GM19240 (cell line): ENCODE measurements around the gene MYOM1.

ENCODE experiments used
- DNase-seq: peaks from one replicate; pipeline ENCODE4 v3.0.0; 2011; ENCODE audit warnings: low spot score; ENCODE audit not compliant: insufficient read length

The MYOM1 gene

DNA sequence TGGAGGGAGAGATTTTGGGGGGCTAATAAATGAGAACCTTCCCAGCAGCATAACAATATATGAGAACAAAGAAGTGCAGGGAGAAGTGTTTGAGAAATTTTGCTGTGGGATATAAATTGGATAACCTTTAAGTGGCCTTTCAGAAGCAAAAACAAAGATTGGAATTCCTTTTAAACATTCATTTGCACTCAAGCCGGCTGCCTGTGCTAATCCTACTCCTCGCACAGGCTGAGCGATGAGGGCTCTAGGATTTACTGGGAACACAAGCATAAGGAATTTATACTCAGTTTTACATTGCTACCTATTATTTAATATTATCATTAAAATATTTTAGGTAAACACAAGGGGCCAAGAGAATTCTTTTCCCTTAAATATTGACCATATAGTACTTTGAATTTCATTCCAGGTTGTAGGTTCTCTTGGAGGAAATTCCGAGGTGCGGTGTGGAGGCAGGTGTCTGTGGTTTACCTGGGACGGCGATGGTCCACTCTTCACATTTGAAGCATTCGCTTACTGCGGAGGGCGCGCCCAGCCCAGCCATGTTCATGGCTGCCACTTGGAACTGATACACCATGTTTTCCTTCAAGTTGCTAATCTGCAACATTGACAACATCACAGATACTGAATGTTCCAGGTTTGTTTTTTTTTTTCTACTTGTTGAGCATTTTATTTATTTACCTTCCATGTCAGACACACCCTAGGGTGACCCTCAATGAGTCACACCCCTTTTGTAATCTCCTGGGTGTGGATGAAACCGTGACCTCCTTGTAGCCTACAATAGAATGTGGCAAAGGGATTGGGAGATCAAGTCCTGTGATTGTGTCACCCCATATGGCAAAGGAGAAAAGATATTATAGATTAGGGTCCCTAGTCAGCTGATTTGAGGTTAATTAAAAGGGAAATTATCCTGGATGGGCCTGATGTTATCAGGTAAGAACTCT lies 100.1 kb downstream of the MYOM1 start:
- DNase-seq = no peak

DNA sequence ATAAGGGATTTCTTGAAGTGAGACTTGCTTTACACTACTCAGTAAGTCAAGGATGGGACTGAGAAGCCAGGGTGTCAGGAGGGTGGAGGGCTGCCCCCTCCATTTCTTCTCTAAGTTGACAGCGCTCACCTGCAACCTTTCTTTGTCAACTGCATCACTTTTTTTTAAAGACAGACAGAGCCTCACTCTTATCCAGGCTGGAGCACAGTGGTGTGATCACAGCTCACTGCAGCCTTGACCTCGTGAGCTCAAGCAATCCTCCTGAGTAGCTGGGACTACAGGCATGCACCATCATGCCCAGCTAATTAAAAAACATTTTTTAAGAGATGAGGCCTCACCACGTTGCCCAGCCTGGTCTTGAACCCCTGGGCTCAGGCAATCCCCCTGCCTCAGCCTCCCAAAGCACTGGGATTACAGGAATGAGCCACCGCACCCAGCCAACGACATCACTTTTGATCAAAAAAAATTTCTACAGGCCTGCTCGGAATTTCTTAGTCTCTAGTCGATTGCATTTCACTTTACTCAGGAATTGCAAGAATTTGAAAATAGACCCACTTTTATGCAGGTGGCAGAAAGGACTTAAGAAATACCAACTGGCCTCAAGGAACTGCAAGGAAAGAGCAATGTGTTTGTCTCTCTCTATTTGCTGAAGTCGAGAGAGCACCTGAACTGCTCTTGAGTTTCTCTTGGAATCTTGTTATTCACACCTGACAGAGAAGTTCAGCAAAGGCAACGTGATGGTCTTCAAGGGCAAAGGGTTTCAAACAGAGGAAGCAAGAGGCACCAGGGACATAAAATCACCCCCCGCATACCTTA lies 101.4 kb downstream of the MYOM1 start:
- no peak for DNase-seq

DNA sequence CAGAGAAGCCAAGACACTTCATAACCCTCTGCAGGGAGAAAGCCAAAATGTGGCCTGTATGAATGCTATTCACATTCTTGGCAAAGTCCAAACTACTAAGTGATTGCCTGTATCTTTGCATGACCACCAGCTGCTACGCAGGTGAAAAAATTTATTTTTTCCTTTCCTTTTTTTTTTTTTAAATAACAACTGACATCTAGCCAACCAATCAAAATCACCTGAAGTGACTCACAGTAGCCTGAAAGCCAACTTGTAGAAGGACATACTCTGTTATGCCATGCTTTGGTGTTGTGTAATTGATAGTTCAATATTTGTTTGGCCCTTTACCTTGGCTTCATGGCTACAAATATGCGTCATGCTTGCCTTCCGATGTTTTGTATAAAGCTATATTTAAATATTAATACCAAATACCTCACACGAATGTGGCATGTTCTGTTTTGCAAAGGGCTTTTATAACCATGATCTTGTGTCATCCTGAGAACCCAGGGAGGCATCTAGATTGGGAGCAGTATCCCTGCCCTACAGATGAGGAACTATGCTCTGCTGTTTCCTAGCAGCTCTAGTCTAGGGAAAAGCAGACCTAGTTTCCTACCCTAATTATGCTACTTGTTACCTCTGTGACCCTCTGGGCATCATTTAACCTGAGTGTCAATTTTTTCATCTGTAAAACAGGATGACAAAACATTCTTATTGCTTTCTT lies 102.1 kb downstream of the MYOM1 start:
- DNase-seq = no peak

DNA sequence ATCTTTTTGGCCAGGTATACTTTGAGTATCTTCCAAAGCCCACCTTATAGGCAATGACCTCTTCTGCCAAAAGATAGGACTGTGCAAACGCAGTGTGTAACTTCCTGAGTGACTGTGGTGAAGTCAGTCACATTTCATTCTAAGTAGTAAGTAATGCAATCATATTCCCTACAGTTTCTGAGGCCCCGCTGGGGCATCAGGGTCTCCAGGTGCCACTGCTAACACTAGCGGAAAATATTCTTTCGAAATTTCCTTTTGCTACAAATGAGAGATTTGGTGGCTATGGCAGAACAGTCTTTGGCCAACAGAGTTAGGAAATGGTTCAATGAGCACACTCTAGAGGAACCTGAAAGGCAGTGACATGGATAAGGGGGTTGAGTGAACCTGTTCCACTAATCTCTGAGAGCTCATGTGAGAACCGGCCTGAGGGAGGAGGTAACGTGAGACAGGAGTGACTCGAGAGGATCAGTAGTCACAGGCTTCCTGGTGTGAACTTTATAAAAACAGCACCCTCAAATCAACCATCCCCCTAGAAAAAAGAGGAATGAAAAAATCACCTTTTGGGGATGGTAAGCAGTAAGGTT lies 104.2 kb downstream of the MYOM1 start:
- no peak for DNase-seq

DNA sequence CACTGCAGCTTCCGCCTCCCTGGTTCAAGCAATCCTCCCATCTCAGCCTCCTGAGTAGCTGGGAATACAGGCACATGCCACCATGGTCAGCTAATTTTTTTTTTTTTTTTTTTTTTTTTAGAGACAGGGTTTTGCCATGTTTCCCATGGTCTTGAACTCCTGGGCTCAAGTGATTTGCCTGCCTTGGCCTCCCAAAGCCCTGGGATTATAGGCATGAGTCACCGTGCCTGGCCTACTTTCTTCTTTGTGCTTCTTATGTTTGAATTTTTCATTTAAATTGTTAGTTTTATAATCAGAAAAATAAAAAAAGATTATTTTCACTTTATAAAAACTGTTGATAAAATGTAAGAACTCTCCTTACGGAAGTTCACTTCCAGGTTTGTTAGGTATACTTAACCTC lies 105.3 kb downstream of the MYOM1 start:
- no peak for DNase-seq

DNA sequence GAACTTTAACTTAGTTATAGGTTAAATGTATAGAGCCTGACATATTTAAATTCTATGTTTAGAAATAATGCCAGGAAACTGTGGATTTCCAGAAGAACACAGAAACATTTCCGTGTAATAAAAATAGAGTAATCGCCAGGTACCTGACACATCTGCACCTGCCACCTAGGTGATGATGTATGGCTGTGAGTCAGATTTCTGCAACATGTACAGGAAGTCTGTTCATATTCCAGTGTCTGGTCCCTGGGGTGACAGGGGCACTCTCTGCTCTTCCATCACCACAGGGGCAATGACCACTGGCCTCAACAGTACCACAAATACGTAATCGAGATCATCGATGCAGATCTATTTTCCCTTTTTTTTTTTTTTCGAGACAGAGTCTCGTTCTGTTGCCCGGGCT lies 105.7 kb downstream of the MYOM1 start:
- no peak for DNase-seq

DNA sequence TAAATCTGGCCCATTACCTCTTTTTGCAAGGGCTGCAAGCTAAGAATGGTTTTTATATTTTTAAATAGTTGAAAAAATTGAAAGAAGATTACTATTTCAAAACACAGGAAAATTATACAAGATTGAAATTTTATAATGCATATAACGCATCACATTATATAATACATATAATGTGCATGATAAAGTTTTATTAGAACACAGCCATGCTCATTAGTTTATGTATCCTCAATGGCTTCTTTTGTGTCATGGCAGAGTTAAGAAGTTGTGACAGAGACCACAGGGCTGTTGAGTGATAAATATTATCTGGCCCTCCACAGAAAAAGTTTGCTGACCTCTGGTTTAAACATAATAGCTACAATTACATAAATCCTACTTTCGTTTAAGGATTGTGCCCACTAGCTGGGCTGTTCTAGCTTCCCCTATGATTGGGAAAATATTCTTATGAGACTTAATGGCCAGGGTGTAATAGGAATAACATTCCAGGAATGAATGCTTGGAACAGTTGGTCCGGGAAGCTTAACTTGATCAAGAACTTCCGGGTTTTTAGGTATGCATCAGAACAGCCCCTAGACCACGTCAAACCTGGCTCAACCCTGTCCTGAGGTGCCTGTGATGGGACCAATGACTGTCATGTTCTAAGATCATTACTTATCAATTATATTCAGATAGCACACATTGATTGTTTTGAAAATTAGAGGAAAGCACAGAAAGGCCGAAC lies 108.1 kb downstream of the MYOM1 start:
- DNase-seq = no peak

DNA sequence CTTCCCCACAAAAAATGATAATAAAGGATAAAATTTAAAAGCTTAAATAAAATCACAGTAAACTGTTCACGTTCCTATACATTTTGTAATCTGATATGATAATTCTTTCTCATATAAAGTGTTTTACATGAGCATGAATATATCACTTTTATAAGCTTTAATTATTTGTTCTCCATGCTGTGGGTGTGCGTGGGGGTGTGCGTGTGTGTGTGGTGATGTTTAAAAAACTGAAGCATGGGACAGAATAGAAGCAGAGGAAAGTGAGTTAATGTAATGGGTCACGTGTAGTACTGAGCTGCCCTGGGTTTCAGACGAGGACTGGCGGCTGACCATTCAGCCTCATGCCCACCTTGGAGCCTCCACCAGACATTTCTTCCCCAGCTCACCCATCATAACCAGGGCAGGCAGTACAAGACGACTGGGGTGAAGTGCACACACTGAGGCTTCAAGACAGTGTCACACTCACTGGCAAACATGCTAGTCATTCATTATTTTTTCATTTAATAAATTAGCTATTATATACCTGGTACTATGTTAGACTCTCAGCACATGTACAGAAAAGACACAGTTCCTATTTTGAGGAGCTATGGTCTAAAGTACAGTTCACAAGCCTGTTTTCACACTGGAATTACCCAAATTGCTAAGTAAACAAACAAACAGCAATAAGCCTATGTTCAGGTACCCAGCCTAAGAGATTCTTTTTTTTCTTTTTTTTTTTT lies 109.6 kb downstream of the MYOM1 start:
- no peak for DNase-seq

DNA sequence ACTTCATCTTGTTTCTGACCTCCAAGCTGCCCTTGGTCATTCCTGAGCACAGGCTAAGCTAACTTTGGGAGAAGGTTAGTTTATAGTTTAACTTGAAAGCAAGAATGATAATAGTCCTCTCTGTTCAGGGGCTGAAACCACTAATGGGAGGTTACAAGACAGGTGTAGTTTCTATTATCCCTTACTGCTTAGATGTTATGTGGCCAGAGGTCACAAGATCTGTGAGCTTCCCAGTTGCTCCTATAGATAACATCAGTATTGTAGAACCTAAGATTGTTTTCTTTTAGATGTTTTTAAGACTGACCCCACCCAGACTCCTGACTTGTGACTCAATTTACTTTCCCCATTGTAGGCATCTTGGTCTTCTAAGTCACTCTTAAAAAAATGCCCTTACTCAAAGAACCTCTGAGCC lies 112.0 kb downstream of the MYOM1 start:
- no peak for DNase-seq

DNA sequence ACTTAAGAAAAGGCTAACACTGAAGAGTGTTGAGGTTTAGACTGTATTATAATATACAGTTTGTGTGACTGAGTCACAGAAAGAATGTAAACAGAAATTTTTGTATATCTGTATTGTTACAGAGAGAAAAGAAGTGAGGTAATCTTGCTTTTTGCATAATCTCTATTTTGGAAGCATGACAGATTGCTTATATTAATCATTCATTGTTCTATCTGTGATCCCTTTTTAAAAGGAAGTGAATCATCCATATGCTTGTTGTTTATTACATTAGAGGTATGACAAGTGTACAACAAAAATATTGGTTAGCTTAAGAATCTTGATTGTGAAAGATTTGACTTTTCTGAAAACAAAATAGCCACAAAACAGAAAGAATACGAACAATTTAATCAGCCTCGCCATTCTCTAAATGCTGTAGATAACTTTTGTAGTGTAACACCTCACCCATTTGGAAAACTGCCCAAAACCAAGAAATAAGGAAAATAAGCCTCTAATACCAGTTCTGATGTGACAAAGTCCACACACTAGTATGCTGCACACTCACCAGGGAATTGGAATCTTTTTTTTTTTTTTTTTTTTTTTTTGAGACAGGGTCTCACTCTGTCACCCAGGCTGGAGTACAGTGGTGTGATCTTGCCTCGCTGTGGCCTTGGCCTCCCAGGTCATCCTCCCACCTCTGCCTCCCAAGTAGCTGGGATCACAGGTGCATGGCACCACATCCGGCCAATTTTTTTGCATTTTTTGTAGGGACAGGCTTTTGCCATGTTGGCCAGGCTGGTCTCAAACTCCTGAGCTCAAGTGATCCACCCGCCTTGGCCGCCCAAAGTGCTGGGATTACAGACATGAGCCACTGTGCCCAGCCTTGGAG lies 115.3 kb downstream of the MYOM1 start:
- no peak for DNase-seq

DNA sequence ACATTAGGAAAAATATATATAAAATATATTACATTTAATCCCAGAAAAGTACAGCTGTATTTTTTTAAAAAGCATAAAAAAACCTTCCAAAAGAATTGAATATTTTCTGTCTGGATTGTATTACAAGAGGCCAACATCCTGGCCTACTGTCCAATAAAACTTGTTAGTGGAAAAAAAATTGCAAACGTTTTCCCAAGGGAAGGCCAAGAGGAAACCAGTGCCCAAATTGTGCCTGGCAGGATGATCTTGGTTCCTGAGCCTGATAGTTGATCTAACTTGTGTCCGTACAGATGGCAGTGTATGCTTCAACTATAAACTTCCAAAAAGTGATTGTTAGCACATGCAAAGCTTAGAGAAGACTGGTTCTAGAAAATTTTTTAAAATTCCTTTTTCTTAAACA lies 116.2 kb downstream of the MYOM1 start:
- no peak for DNase-seq

DNA sequence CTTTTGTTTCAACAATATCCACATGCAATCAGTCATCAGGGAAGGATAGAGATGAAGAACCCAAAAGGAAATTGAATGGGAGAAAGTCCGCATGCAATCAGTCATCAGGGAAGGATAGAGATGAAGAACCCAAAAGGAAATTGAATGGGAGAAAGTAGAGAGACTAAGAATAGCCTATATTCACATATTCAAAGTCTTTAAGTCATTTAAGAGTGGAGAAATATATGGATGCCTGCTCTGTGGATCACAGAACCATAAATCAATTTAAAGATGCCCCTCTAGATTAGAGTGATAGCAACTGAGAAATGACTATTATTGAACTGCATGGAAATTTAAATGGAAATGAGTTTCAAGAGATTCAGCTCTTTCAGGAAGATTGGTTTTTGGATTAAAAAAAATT lies 116.8 kb downstream of the MYOM1 start:
- DNase-seq = no peak

DNA sequence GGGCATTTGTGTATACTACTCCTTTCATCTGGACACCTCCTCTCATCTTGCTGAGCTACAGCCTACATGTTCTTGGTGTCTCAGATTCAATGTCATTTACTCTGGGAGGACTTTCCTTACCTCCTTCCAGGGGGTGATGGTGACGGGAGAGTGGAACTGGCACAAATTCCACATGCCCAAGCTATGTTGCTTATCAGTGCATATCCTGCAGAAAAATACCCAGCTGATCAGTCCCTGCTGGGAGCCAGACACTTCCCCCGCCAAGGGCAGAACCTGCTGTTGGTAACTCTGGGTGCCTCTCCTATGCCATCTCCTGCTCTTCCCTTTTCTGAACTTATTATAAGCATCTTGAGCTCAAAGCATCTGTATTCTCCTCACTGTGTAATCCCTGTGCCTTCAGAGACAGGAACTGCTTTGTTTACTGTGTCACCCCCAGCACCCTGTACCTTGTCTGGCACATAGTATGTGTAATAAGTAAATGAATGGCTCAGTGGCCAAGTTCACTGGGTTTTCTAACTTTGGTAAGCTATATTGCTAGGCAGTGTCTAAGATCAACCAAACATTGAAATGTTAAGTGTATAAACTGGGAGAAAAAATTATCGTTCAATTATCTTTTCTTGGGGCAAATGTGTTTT lies 119.2 kb downstream of the MYOM1 start:
- DNase-seq = no peak

DNA sequence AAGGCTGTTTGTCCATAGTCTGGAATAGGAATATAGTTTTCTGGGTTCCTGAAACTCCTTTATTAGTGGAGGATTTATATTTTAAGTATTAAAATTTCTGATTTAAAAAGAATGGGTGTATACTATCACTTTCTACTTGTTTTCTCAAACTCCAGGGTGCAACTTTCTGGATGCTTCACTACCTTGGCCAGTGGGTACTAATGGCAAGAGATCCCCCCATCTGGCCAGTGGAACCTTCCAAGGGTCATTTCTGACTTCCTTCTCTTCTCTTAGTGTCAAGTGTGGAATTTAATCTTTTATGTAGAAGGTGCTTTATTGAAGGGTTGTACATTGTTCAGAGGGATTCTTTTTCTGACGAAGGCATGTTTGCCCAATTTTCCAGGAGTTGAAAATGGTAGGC lies 120.4 kb downstream of the MYOM1 start:
- DNase-seq = no peak

DNA sequence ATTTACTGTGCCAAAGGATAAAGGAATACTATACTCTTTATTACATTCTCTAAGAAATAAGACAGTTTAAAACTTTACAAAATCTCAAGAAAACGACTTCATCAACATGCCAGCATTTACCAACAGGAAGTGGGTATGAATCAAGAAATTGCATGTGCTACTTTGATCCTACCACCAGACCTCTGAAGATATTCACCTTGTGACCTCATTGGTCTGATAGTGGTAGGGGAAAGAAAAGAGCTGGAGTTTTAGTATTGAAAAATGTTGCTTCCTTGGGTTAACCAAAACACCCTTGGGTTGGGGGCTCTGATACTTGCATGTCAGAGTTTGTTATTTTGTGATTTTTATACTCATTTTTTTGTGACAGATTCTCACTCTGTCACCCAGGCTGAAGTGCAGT lies 122.7 kb downstream of the MYOM1 start:
- no peak for DNase-seq

DNA sequence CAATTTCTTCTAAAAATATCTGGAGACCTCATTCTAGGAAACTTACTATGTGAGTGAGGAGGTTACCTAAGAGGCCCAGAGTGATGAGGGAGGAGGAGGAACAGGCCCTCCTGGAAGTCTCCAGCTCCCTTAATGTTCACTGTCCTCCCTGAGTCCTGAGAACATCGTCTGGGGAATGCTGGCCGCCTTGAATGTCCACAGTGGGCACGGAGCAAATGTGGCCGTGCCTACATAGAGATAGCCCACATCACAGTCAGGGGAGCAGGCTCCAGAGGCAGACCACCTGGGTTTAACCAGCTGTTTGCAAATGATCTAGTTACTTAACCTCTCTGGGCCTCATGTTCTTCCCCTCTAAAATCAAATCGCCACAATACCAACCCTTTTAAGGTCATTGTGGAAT lies 123.8 kb downstream of the MYOM1 start:
- DNase-seq = no peak

DNA sequence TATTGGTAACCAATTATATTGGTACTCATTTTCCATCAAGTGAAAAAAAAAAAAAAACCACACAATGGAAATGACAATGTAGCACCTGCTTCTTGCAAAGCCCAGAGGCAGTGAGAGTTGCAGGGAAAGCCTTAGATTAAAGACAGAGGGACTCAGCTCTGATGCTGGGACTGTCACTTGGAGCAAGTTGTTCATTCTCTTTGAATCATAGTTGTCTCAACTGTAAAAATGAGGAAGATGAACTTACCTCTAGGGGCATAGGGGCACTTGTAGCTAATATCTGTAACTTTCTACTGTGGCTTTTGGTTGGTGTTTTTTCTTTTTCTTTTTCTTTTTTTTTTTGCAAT lies 125.5 kb downstream of the MYOM1 start:
- DNase-seq = no peak

DNA sequence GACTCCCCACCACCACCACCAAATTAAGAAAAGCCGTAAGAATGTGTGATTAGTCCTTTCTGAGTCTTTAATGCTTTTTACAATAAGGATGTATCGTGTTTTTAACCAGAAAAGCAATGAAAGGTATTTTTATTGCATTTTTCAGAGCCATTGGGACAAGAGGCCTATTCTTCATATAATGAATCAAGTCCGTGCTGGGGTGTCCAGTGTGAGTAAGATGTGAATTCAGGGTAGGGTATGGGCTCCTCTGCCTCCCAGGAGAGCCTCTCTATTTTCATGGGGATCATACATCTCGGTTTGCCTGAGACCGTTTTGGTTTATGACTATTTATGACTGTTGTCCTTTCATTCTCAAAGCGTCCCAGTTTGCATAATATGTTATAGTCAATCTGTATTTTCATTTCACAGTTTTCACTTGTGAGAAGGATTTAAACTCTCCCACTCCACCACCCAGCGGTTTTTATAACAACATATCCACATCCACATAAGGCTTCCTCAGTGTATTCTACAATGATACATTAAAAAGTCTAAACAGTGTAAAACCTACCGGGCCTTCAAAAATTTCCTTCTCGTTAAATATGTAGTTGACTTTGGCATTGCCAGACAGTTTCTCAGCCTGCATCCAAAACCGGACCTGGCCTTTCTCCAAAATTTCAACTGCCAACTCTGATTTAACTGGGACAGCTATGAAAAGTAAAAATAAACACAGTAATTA lies 126.0 kb downstream of the MYOM1 start:
- no peak for DNase-seq
